Trophoblast cell (in vitro differentiated cells and primary cell): Measurements from ENCODE around the gene WNT3A.

Experiments used
- DNase-seq, 2 donors: peaks; one replicate each; pipeline ENCODE4 v3.0.0-alpha.2; 2016
- H2AFZ ChIP-seq: 2 replicates; pipeline ENCODE4 v1.6.1; 2013; ENCODE audit warnings: low read length, moderate library complexity, mild to moderate bottlenecking; ENCODE audit not compliant: insufficient read depth, poor library complexity
- H2AK5ac ChIP-seq: 2 replicates; pipeline ENCODE4 v1.6.1; 2013; ENCODE audit warnings: mild to moderate bottlenecking, low read length
- H2BK120ac ChIP-seq: 2 replicates; pipeline ENCODE4 v1.6.1; 2013; ENCODE audit warnings: low read length, mild to moderate bottlenecking, moderate library complexity; ENCODE audit not compliant: insufficient read depth, poor library complexity
- H2BK12ac ChIP-seq: 2 replicates; pipeline ENCODE4 v1.6.1; 2013; ENCODE audit warnings: mild to moderate bottlenecking, low read length, moderate library complexity
- H2BK5ac ChIP-seq: 2 replicates; pipeline ENCODE4 v1.6.1; 2013; ENCODE audit warnings: low read length, low read depth, moderate library complexity, mild to moderate bottlenecking; ENCODE audit not compliant: poor library complexity
- H3K14ac ChIP-seq: 2 replicates; pipeline ENCODE4 v1.6.1; 2013; ENCODE audit warnings: mild to moderate bottlenecking, low read length
- H3K18ac ChIP-seq: 2 replicates; pipeline ENCODE4 v1.6.1; 2013; ENCODE audit warnings: mild to moderate bottlenecking, low read length
- H3K23ac ChIP-seq: 2 replicates; pipeline ENCODE4 v1.6.1; 2013; ENCODE audit warnings: low read length
- H3K27ac ChIP-seq: 2 replicates; pipeline ENCODE4 v1.5.1; 2013; ENCODE audit warnings: low read depth, mild to moderate bottlenecking, inconsistent platforms, low read length, moderate library complexity
- H3K27me3 ChIP-seq: 2 replicates; pipeline ENCODE4 v1.6.1; 2013; ENCODE audit warnings: inconsistent platforms, mild to moderate bottlenecking, low read length, moderate library complexity; ENCODE audit not compliant: insufficient read depth
- H3K36me3 ChIP-seq, 2 experiments: 1 replicate in 1 of 2; 2 replicates in 1 of 2; pipeline ENCODE4 v1.6.1; 2013; ENCODE audit warnings: low read length in 2 of 2, mild to moderate bottlenecking in 2 of 2, moderate library complexity in 1 of 2; ENCODE audit not compliant: insufficient read depth in 2 of 2, control insufficient read depth in 1 of 2
- H3K4ac ChIP-seq: 2 replicates; pipeline ENCODE4 v1.6.1; 2013; ENCODE audit warnings: low read depth, mild to moderate bottlenecking, low read length, moderate library complexity
- H3K4me1 ChIP-seq, 2 experiments: 1 replicate in 1 of 2; 2 replicates in 1 of 2; pipeline ENCODE4 v1.6.1; 2013; ENCODE audit warnings: low read length in 2 of 2, mild to moderate bottlenecking in 2 of 2, moderate library complexity in 1 of 2; ENCODE audit not compliant: insufficient read depth in 2 of 2, control insufficient read depth in 1 of 2
- H3K4me2 ChIP-seq: 2 replicates; pipeline ENCODE4 v1.6.1; 2013; ENCODE audit warnings: inconsistent platforms, mild to moderate bottlenecking, low read length, moderate library complexity
- H3K4me3 ChIP-seq: 2 replicates; pipeline ENCODE4 v1.5.1; 2013; ENCODE audit warnings: mild to moderate bottlenecking, low read depth, low read length, inconsistent platforms
- H3K79me1 ChIP-seq: one replicate; pipeline ENCODE4 v1.6.1; 2013; ENCODE audit warnings: low read length
- H3K79me2 ChIP-seq: 2 replicates; pipeline ENCODE4 v1.6.1; 2013; ENCODE audit warnings: low read length, mild to moderate bottlenecking; ENCODE audit not compliant: control insufficient read depth, insufficient read depth, poor library complexity
- H3K9ac ChIP-seq: 2 replicates; pipeline ENCODE4 v1.6.1; 2013; ENCODE audit warnings: mild to moderate bottlenecking, low read length
- H3K9me3 ChIP-seq: 2 replicates; pipeline ENCODE4 v1.6.1; 2013; ENCODE audit warnings: low read depth, mild to moderate bottlenecking, control low read depth, inconsistent platforms, low read length; ENCODE audit not compliant: insufficient read depth
- H4K12ac ChIP-seq: 2 replicates; pipeline ENCODE4 v1.6.1; 2013; ENCODE audit warnings: low read depth, mild to moderate bottlenecking, low read length, moderate library complexity
- H4K8ac ChIP-seq: 2 replicates; pipeline ENCODE4 v1.6.1; 2013; ENCODE audit warnings: low read depth, mild to moderate bottlenecking, low read length, moderate library complexity
- H4K91ac ChIP-seq: one replicate; pipeline ENCODE4 v1.6.1; 2013; ENCODE audit warnings: low read depth, mild to moderate bottlenecking, low read length, moderate library complexity
- WGBS: extraction: QIAGEN DNeasy Blood & Tissue Kit; methylation state at CpG from one replicate; pipeline ENCODE4 v1.1.7; 2013; ENCODE audit warnings: missing lambda C conversion rate; ENCODE audit not compliant: insufficient read length, insufficient coverage; ENCODE audit errors: extremely low coverage; 5-methylcytosine and 5-hydroxymethylcytosine counted together

Gene WNT3A

DNA sequence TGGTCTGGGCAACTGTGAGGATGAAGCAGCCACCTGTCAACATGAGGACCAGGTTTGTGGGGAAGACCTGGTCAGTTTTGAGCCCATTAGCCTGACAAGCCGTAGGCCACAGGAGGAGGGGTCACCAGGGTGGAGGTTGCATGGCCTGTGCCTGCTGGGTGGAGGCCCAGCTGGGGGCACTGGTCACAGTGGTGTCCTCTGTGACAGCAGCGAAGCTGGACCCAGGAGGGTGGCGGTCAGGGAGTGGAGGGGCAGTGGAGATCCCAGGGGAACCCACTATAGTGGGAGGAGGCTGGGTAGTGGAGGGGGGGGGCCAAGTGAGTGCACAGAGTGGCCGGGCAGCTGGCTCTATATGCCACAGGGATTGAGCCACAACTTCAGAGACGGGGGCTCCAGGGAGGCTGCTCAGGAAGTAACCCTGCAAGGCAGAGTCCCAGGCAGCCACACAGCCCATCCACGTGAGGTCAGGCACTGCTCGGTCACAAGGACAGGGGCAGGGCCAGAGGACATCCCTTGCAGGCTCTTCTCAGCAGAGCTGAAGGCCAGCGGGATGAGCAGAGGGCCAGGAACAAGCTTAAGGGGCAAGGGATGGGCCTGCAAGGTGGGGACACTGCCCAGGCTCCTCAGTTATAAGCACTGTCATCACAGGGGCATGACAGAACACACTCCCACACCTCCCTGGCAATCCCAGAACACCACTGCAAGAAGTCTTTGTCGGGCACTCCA is 98.6 kb downstream of the WNT3A start:
- peaks cover 2% of the 10 kb centered on the region for H3K9me3 ChIP-seq
- H3K4me1 ChIP-seq = peaks cover 17 to 21% of the 10 kb centered on the region in 2 experiments
- no peaks in the 10 kb centered on the region for H3K27me3 ChIP-seq
- no peak overlapping the region for H3K18ac ChIP-seq
- H3K23ac ChIP-seq = no peak overlapping the region
- no peak overlapping the region for H3K14ac ChIP-seq
- no peak overlapping the region for H4K91ac ChIP-seq
- no peak overlapping the region for H3K27ac ChIP-seq
- H3K4ac ChIP-seq = no peak overlapping the region
- H2BK120ac ChIP-seq = no peak overlapping the region
- H3K9ac ChIP-seq = no peak overlapping the region
- no peak overlapping the region for H3K4me2 ChIP-seq
- no peak overlapping the region for H4K12ac ChIP-seq
- WGBS = no CpG with 5 or more reads among the region's 9 CpGs
- no peak overlapping the region for H4K8ac ChIP-seq
- no peak overlapping the region for H2AK5ac ChIP-seq
- H3K36me3 ChIP-seq = peaks cover 25 to 26% of the 10 kb centered on the region in 2 experiments
- DNase-seq = no peak
- no peak overlapping the region for H2AFZ ChIP-seq
- H3K79me1 ChIP-seq = peaks cover 22% of the 10 kb centered on the region
- no peak overlapping the region for H3K4me3 ChIP-seq
- H2BK12ac ChIP-seq = no peak overlapping the region
- peaks cover 16% of the 10 kb centered on the region for H3K79me2 ChIP-seq
- no peak overlapping the region for H2BK5ac ChIP-seq

DNA sequence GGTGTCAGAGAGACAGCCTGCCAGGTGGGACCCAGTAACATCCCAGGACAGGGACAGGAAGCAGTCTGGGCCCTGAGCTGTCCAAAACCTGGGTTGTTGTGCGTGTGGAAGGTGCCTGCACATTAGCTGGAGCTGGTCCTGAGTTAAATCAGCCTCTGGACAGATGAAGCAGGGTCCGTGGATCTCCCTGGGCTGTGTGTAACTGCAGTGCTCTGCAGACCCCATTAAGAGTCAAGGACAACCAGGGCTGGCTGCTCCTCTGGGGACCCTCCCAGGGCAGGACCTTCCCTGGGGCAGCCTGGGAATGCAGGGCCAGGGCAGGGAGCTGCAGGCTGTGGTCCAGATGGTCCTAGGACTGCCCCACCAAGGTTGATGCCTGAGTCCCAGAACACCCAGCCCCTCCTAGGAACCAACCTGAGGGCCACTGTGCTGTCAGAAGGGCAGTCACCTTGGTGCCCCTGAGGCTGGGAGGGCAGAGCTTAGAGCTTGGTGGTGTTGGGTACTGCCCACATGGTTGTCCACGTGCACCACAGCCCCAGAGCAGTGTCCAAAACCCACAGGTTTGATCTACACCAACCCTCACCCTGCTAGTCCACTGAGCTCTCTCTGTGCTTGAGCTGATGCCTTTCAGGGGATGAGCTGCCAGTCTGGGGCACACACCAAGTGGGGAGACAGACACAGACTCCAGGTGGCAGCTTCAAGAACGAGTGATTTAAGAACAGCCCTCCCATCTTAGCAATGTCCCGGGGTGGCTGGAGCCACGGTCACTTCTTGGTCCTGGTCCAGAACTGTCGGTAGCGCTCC is 99.4 kb downstream of the WNT3A start:
- Histone ChIP-seq H2BK120ac (no peak overlapping the region), H3K9me3 (no peaks in the 10 kb centered on the region), H3K4me3 (no peak overlapping the region), H3K4me2 (no peak overlapping the region), H3K79me1 (peaks cover 22% of the 10 kb centered on the region), H3K14ac (no peak overlapping the region), H3K27ac (no peak overlapping the region), H3K23ac (no peak overlapping the region), H3K18ac (no peak overlapping the region), H4K91ac (no peak overlapping the region), H3K79me2 (peaks cover 16% of the 10 kb centered on the region), H3K9ac (no peak overlapping the region), H3K4me1 (peaks cover 17 to 21% of the 10 kb centered on the region in 2 experiments), H3K27me3 (no peaks in the 10 kb centered on the region), H2AK5ac (no peak overlapping the region), H2AFZ (no peak overlapping the region), H4K12ac (no peak overlapping the region), H2BK5ac (no peak overlapping the region), H4K8ac (no peak overlapping the region), H3K4ac (no peak overlapping the region), H3K36me3 (peaks cover 19 to 20% of the 10 kb centered on the region in 2 experiments), H2BK12ac (no peak overlapping the region)
- no peak for DNase-seq
- WGBS = no CpG with 5 or more reads among the region's 8 CpGs

DNA sequence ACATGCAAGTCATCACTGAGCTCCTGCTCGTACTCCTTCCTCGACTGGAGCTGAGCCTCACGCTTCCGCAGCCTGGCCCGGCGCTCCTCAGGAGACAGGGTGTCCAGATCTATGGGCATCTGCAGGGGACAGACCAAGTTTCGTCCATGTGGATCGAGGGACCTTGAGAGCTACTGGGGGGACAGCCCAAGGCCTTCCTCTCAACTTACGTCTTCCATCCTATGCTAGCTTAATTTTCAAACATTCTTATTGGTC is 99.9 kb downstream of the WNT3A start:
- H2BK12ac ChIP-seq = no peak overlapping the region
- no peak overlapping the region for H3K4me3 ChIP-seq
- H3K4me2 ChIP-seq = no peak overlapping the region
- no peak for DNase-seq
- peaks cover 19 to 20% of the 10 kb centered on the region in 2 experiments for H3K36me3 ChIP-seq
- no peak overlapping the region for H3K27ac ChIP-seq
- no peak overlapping the region for H3K4ac ChIP-seq
- H3K27me3 ChIP-seq = no peaks in the 10 kb centered on the region
- peaks cover 22% of the 10 kb centered on the region for H3K79me1 ChIP-seq
- H3K23ac ChIP-seq = no peak overlapping the region
- H2AK5ac ChIP-seq = no peak overlapping the region
- peaks cover 15 to 21% of the 10 kb centered on the region in 2 experiments for H3K4me1 ChIP-seq
- no peak overlapping the region for H3K9ac ChIP-seq
- H2BK5ac ChIP-seq = no peak overlapping the region
- no peak overlapping the region for H2BK120ac ChIP-seq
- H4K8ac ChIP-seq = no peak overlapping the region
- no peaks in the 10 kb centered on the region for H3K9me3 ChIP-seq
- H2AFZ ChIP-seq = no peak overlapping the region
- H3K18ac ChIP-seq = no peak overlapping the region
- WGBS = no CpG with 5 or more reads among the region's 9 CpGs
- no peak overlapping the region for H4K91ac ChIP-seq
- H3K79me2 ChIP-seq = peaks cover 16% of the 10 kb centered on the region
- no peak overlapping the region for H3K14ac ChIP-seq
- H4K12ac ChIP-seq = no peak overlapping the region

DNA sequence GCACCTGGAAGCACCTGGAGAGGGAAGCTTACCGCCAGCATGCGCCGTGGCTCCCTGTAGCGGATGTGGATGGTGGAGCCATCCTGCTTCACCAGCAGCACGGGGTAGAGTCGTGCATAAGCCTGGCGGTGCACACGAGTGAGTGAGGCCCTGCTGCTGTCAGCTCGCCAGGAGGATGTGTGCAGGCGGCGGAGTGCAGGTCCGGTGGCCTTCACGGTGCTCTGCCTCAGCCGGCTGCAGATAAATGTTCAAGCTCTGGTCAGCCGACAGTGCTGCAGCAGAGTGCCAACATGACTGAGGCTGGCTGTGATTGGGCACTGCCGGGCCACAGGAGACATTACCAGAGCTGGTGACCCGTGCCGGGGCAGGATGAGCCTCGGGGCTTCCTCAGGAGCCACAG is 100.8 kb downstream of the WNT3A start:
- Histone ChIP-seq H3K9me3 (no peaks in the 10 kb centered on the region), H3K4me2 (no peak overlapping the region), H3K4me1 (peaks cover 11 to 16% of the 10 kb centered on the region in 2 experiments), H3K23ac (no peak overlapping the region), H2BK5ac (no peak overlapping the region), H3K9ac (no peak overlapping the region), H4K12ac (no peak overlapping the region), H4K91ac (no peak overlapping the region), H2BK12ac (no peak overlapping the region), H3K4ac (no peak overlapping the region), H3K18ac (no peak overlapping the region), H4K8ac (no peak overlapping the region), H2AFZ (no peak overlapping the region), H3K79me1 (peaks cover 17% of the 10 kb centered on the region), H3K14ac (no peak overlapping the region), H3K4me3 (no peak overlapping the region), H3K79me2 (peaks cover 13% of the 10 kb centered on the region), H3K27me3 (no peaks in the 10 kb centered on the region), H3K27ac (no peak overlapping the region), H2AK5ac (no peak overlapping the region), H3K36me3 (peaks cover 19 to 20% of the 10 kb centered on the region in 2 experiments), H2BK120ac (no peak overlapping the region)
- no peak for DNase-seq
- WGBS = no CpG with 5 or more reads among the region's 19 CpGs
